ENCODE measurements around the gene PVALEF.

PVALEF gene

DNA sequence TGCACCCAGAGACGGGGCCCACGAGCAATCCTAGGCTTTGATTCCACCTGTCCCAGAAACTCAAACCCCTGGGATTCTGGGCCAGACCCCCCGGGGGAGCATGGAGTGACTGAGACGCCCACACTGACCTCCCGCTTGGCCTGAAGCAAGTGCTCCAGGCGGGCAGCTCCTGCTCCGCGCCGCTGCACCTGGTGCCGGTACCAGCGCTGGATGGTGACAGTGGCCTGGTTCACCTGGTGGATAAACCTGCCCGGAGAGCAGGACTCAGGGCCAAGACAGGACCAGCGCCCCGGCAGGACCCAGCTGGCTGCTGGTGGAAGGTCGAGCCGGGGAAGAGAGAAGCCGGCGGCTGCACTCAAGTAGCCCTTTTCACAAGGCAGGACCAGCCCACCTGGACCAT lies 34.9 kb downstream of the PVALEF start:
- DNase-seq, result no peak

GRCh38 chr17:81200695-81201580 lies 35.6 kb downstream of the PVALEF start:
- no peak for DNase-seq

GRCh38 chr17:81202318-81202717 lies 37.0 kb downstream of the PVALEF start:
- DNase-seq, result no peak

DNA sequence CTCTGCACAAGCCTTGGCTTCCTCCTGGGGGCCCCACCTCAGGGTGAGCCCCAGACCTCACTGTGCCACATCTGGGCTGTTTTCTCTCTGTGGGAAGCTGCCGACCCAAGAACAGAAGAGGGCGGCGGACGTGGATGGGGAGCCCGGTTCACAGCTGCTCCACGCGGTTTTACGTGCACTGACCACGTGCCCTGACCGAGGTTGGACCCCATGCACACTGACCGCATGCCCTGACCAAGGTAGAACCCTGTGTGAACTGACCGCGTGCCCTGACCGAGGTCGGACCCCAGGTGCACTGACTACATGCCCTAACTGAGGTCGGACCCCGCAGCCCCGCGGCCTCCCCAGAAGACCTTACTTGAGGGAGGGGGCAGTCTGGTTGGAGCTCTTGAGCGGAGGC lies 37.8 kb downstream of the PVALEF start:
- no peak for DNase-seq

DNA sequence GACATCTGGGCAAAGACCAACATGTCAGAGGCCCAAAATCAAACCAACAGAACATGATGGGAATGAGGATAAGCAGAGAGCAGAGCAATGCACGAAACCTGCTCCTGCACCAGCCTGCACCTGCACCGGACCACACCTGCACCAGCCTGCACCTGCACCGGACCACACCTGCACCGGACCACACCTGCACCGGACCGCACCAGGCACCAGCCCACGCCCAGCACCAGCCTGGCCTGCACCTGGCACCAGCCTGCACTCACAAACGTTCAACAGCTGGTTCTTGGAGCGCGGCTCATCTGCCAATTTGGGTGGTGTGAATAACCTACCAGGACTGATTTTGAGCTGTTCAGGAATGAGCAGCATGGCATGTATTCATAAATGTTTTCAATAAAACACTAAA lies 39.3 kb downstream of the PVALEF start:
- no peak for DNase-seq

GRCh38 chr17:81206166-81206565 lies 40.9 kb downstream of the PVALEF start:
- no peak for DNase-seq

DNA sequence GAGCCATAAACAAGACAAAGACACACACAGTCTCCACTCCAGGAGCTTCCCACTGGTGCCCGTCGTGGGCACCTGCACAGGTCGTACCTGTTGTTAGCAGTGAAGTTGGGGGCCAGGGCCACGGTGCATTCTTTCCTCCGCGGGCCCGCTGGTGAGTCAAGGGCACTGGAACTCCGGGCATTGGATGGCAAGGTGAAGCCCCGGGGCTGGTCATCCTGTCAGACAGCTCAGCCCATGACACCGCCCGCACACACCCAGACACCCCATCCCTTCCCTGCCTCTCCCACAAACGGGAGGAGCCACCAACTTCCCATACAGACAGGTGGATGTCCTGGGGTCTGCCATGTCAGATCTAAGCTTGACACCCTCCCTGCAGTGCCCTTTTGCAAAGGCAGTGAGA lies 41.4 kb downstream of the PVALEF start:
- DNase-seq, result no peak

- no peak for DNase-seq
Measured at GRCh38 chr17:81207610-81208581, 42.6 kb downstream of the PVALEF start.

- DNase-seq, result no peak
Measured at GRCh38 chr17:81208651-81209050, 43.3 kb downstream of the PVALEF start.

GRCh38 chr17:81209141-81209540 lies 43.8 kb downstream of the PVALEF start:
- DNase-seq, result no peak

DNA sequence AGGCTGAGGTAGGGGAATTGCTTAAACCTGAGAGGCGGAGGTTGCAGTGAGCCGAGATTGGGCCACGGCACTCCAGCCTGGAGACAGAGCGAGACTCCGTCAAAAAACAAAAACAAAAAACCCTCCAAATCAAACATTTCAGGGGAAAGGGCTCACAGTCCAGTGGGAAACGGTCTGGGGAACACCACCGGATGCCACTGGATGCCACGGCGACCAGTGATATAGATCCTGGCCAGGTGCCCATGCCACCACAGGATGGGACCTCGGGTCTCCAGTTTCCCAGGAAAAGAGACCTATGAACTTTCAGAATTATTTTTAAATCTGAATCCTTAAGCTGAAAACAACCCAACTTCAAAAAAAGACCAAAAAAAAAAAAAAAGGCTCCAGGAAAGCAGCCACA lies 45.2 kb downstream of the PVALEF start:
- no peak for DNase-seq

DNA sequence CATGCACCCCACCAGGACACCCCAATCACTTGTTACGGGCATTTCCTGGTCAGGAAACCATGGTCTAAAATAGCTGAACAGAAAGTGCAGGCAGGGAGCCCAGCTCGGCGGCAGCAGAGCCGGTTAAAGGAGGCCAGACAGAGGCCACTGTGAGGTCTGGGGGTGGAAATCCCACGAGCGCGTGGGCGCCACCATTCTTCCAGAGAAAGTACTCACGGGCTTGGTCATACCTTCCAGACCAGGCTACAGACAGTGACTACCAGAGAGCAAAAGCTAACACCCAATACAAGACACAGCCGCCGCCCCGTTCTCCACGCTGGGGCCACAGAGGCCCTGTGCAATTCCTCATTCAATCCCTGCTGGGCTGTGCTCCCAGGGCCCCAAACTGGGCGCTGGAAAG lies 45.6 kb downstream of the PVALEF start:
- no peak for DNase-seq

- DNase-seq, result no peak
Measured at GRCh38 chr17:81212365-81212764, 47.1 kb downstream of the PVALEF start.

- no peak for DNase-seq
Measured at GRCh38 chr17:81213978-81214377, 48.7 kb downstream of the PVALEF start.

DNA sequence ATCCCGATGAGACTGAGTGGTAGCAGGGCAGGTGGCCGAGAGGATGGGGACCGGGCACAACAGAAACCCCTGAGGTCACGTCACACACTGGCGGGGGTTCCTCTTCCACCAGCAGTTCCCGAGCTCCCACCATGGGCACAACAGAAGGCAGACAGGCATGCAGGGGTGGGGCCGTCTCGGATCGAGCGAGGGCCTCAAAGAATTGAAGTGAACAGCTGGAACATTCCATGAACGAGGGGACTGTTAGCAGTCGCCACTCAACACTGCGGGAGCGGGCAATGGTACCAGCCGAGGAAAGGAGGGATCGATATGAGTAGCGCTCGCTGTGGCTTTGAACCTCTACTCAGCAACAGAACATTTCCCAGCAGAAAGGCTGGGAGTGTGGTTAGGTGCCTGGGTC lies 52.2 kb downstream of the PVALEF start:
- DNase-seq, result no peak

GRCh38 chr17:81218459-81218858 lies 53.2 kb downstream of the PVALEF start:
- DNase-seq, result no peak

GRCh38 chr17:81218991-81219390 lies 53.7 kb downstream of the PVALEF start:
- no peak for DNase-seq

DNA sequence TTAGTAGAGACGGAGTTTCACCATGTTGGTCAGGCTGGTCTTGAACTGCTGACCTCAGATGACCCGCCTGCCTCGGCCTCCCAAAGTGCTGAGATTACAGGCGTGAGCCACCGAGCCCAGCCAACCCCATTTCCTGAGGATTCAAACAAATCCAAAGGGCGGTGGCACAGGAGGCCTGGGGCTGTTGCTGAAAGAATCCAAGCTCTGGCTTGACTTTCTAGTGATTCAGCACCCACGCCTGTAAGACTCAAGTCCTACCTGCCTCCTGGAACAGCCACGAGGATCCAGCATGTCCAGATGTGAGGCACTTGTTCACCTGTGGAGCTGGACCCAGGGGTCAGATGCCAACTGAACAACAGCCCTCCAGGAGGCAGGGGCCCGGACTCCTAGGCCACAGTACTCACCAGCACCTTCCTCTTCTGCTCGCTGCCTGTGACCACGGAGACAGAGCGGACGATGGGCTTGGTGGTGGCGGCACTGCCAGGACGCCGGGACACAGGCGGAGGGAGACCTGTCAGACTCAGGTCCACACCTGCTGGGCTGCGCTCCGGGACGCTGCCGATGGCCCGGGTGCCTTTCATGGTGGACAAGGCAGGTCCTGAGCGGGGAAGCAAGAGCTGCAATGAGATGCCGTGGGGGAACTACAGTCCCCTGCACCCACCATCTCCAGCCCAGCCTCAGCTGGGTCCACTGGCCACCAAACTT lies 54.3 kb downstream of the PVALEF start:
- no peak for DNase-seq

DNA sequence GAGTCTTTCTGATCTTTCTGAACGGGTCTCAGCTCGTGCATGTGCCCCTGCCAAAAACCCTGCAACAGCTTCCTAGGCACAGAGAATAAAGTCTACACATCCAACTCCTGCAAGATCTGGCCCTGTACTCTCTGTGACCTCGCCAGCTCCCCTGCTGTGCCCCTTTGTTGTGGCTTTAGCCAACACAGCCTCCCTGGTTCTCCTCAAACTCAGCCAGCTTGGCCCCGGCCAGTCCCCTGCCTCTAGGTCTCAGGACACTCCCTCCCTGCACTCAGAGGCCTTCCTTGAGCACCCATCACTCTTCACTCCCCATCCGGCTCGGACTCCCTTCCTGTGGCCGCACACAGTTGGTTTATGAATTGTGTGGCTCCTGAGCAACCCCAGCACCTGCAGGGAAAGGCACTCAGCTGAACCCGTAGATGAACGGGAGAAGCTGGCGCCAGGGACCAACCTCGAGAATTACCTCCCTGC lies 56.1 kb downstream of the PVALEF start:
- DNase-seq, result no peak

- DNase-seq, result no peak
Measured at GRCh38 chr17:81221842-81222619, 56.7 kb downstream of the PVALEF start.

DNA sequence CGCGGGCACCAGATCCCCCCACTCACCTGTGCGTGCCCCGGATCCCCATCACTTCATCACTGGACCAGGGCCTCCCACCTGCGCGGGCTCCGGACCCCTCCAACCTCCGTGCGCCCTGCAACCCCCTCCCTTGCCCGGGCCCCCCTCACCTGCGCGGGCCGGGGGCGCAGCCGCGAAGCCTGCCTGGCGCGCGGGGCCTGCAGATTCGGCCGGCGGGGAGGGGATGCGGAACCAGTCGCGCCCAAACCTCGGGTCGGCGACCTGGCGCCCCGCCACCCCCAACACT lies 57.3 kb downstream of the PVALEF start:
- no peak for DNase-seq

Data from activated CD4-positive, alpha-beta T cell treated with anti-CD3 and anti-CD28 coated beads for 4 hours (primary cell).